HepG2 (cell line): ENCODE results near the gene FER1L5. TPM values are rescaled to one million over a fixed set of nuclear protein-coding genes. Genes with fewer than 3 reads are reported as not detected.

Experiments used
- AHR ChIP-seq: IDR thresholded peaks from 2 replicates; pipeline ENCODE4 v1.6.1; 2018; ENCODE audit warnings: missing genetic modification reagents, missing compliant biosample characterization
- ETS1 ChIP-seq: sonication (generic); formaldehyde crosslinking; IDR thresholded peaks from 2 replicates; pipeline ENCODE4 v1.4.0; 2020; ENCODE audit warnings: missing genetic modification reagents
- FOSL2 ChIP-seq: sonication (generic); formaldehyde crosslinking; IDR thresholded peaks from 2 replicates; pipeline ENCODE4 v1.4.0; 2020; ENCODE audit warnings: missing genetic modification reagents
- FOXA3 ChIP-seq: IDR thresholded peaks from 2 replicates; pipeline ENCODE4 v1.6.1; 2016; ENCODE audit warnings: missing genetic modification reagents, missing compliant biosample characterization
- HNF1B ChIP-seq: sonication (generic); formaldehyde crosslinking; IDR thresholded peaks from 2 replicates; pipeline ENCODE4 v1.5.1; 2020; ENCODE audit warnings: mild to moderate bottlenecking, moderate library complexity, missing genetic modification reagents
- KMT2B ChIP-seq: IDR thresholded peaks from 2 replicates; pipeline ENCODE4 v1.6.1; 2016; ENCODE audit warnings: missing genetic modification reagents, missing compliant biosample characterization
- MEIS2 ChIP-seq: sonication (generic); formaldehyde crosslinking; IDR thresholded peaks from 2 replicates; pipeline ENCODE4 v1.9.0; 2021; ENCODE audit warnings: mild to moderate bottlenecking, missing genetic modification reagents
- TBL1XR1 ChIP-seq: fragments of 150-350 bp; IDR thresholded peaks from 2 replicates; pipeline ENCODE4 v1.6.1; 2014; ENCODE audit warnings: borderline replicate concordance, low read length; ENCODE audit not compliant: partially characterized antibody
- TEAD3 ChIP-seq: optimal IDR thresholded peaks from 2 replicates; pipeline ENCODE3; 2016; ENCODE audit warnings: borderline replicate concordance
- ZNF331 ChIP-seq: sonication (generic); formaldehyde crosslinking; IDR thresholded peaks from 2 replicates; pipeline ENCODE4 v1.4.0; 2020; ENCODE audit warnings: missing genetic modification reagents
- ZNF362 ChIP-seq: sonication (generic); formaldehyde crosslinking; IDR thresholded peaks from 2 replicates; pipeline ENCODE4 v1.4.0; 2020; ENCODE audit warnings: missing genetic modification reagents, mild to moderate bottlenecking, borderline replicate concordance
- ZNF670 ChIP-seq: sonication (generic); formaldehyde crosslinking; IDR thresholded peaks from 2 replicates; pipeline ENCODE4 v1.8.0; 2022; ENCODE audit warnings: mild to moderate bottlenecking, missing genetic modification reagents, borderline replicate concordance
- ZNF678 ChIP-seq: sonication (generic); formaldehyde crosslinking; IDR thresholded peaks from 2 replicates; pipeline ENCODE4 v1.4.0; 2020; ENCODE audit warnings: mild to moderate bottlenecking, missing genetic modification reagents
- ZNF7 ChIP-seq: IDR thresholded peaks from 2 replicates; pipeline ENCODE4 v1.6.1; 2016; ENCODE audit warnings: missing biosample characterization, missing genetic modification reagents
- ZNF776 ChIP-seq: sonication (generic); formaldehyde crosslinking; IDR thresholded peaks from 2 replicates; pipeline ENCODE4 v1.4.0; 2020; ENCODE audit warnings: mild to moderate bottlenecking, missing genetic modification reagents
- polyA plus RNA-seq, 8 experiments: library from polyadenylated mRNA; depleted of rRNA in 3 of 8; stranded (reverse) in 7 of 8; unstranded in 1 of 8; fragments of >200 nt; fragmentation: Illumina TruSeq in 4 of 8; extraction: Trizol in 4 of 8; gene quantifications; 2 replicates each; pipeline versions ENCODE4 v1.2.1 to v1.2.3, GENCODE V29; 2011 to 2016; ENCODE audit warnings: low read depth in 4 of 8, missing spikeins in 1 of 8, mixed read lengths in 1 of 8; ENCODE audit not compliant: insufficient read depth in 1 of 8
- total RNA-seq, 5 experiments: library from RNA; depleted of rRNA; stranded (reverse); fragments of >200 nt; fragmentation: Illumina TruSeq; extraction: Trizol; gene quantifications; 2 replicates each; pipeline ENCODE4 v1.2.3, GENCODE V29; 2016; ENCODE audit warnings: low read depth in 1 of 5
- TF ChIP-seq, protein P1 (sequence below): IDR thresholded peaks from 2 replicates; pipeline ENCODE4 v1.6.1; 2016; ENCODE audit warnings: missing genetic modification reagents, missing compliant biosample characterization
- TF ChIP-seq, protein P2 (sequence below): sonication (generic); formaldehyde crosslinking; IDR thresholded peaks from 2 replicates; pipeline ENCODE4 v1.8.1; 2023; ENCODE audit warnings: mild to moderate bottlenecking, inconsistent platforms, moderate library complexity, missing genetic modification reagents, borderline replicate concordance
- TF ChIP-seq, protein P3 (sequence below): sonication (generic); formaldehyde crosslinking; IDR thresholded peaks from 2 replicates; pipeline ENCODE4 v1.5.0; 2020; ENCODE audit warnings: mild to moderate bottlenecking, missing genetic modification reagents
- TF ChIP-seq, protein P4 (sequence below): sonication (generic); formaldehyde crosslinking; IDR thresholded peaks from 2 replicates; pipeline ENCODE4 v1.4.0; 2020; ENCODE audit warnings: missing genetic modification reagents

Gene FER1L5
- total and polyA plus RNA-seq, 2 of the 13 experiments (the other 11 are each of a cell fraction or from before 2014, with no cell fraction given), result 0.02 to 0.08 TPM

- TF ChIP-seq HNF1B (CRISPR knock-in tag), result no peak
- TF ChIP-seq FOXA3 (CRISPR knock-in tag), result no peak
- TF ChIP-seq ZNF362 (CRISPR knock-in tag), result no peak
- TF ChIP-seq, protein P1, sequence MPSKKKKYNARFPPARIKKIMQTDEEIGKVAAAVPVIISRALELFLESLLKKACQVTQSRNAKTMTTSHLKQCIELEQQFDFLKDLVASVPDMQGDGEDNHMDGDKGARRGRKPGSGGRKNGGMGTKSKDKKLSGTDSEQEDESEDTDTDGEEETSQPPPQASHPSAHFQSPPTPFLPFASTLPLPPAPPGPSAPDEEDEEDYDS (CRISPR knock-in tag), result no peak
- peak; percentile 94 for TF ChIP-seq ZNF7 (CRISPR knock-in tag)
- TF ChIP-seq, protein P2, sequence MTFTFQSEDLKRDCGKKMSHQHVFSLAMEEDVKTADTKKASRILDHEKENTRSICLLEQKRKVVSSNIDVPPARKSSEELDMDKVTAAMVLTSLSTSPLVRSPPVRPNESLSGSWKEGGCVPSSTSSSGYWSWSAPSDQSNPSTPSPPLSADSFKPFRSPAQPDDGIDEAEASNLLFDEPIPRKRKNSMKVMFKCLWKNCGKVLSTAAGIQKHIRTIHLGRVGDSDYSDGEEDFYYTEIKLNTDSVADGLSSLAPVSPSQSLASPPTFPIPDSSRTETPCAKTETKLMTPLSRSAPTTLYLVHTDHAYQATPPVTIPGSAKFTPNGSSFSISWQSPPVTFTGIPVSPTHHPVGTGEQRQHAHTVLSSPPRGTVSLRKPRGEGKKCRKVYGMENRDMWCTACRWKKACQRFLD, result no peak
- peak; percentile 24; the same call in 1 of the 2 replicates for TF ChIP-seq FOSL2
- TF ChIP-seq KMT2B (CRISPR knock-in tag), result no peak
- TF ChIP-seq, protein P3, sequence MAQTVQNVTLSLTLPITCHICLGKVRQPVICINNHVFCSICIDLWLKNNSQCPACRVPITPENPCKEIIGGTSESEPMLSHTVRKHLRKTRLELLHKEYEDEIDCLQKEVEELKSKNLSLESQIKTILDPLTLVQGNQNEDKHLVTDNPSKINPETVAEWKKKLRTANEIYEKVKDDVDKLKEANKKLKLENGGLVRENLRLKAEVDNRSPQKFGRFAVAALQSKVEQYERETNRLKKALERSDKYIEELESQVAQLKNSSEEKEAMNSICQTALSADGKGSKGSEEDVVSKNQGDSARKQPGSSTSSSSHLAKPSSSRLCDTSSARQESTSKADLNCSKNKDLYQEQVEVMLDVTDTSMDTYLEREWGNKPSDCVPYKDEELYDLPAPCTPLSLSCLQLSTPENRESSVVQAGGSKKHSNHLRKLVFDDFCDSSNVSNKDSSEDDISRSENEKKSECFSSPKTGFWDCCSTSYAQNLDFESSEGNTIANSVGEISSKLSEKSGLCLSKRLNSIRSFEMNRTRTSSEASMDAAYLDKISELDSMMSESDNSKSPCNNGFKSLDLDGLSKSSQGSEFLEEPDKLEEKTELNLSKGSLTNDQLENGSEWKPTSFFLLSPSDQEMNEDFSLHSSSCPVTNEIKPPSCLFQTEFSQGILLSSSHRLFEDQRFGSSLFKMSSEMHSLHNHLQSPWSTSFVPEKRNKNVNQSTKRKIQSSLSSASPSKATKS (CRISPR knock-in tag), result no peak
- no peak for TF ChIP-seq TBL1XR1
- TF ChIP-seq ZNF670 (CRISPR knock-in tag), result no peak
- no peak for TF ChIP-seq ZNF776 (CRISPR knock-in tag)
- TF ChIP-seq AHR, result no peak
- no peak for TF ChIP-seq ZNF678 (CRISPR knock-in tag)
- no peak for TF ChIP-seq ZNF331 (CRISPR knock-in tag)
- no peak for TF ChIP-seq MEIS2 (CRISPR knock-in tag)
- TF ChIP-seq, protein P4, sequence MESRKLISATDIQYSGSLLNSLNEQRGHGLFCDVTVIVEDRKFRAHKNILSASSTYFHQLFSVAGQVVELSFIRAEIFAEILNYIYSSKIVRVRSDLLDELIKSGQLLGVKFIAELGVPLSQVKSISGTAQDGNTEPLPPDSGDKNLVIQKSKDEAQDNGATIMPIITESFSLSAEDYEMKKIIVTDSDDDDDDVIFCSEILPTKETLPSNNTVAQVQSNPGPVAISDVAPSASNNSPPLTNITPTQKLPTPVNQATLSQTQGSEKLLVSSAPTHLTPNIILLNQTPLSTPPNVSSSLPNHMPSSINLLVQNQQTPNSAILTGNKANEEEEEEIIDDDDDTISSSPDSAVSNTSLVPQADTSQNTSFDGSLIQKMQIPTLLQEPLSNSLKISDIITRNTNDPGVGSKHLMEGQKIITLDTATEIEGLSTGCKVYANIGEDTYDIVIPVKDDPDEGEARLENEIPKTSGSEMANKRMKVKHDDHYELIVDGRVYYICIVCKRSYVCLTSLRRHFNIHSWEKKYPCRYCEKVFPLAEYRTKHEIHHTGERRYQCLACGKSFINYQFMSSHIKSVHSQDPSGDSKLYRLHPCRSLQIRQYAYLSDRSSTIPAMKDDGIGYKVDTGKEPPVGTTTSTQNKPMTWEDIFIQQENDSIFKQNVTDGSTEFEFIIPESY (CRISPR knock-in tag), result no peak
- TF ChIP-seq TEAD3 (CRISPR knock-in tag), result peak; percentile 26
- TF ChIP-seq ETS1, result no peak
Observed at GRCh38 chr2:96665083-96665569, 22.6 kb downstream of the FER1L5 start (continued).
